ENCODE data around the gene HSBP1L1. TPM values are rescaled to one million over a fixed set of nuclear protein-coding genes. Genes with fewer than 3 reads are reported as not detected.
A peak's percentile ranks its signal among the peaks of the same experiment; 100 is the strongest.

Gene HSBP1L1
- total and polyA plus RNA-seq, 2 of the 13 experiments (the other 11 are each of a cell fraction or from before 2014, with no cell fraction given): 22.6 to 45.1 TPM

DNA sequence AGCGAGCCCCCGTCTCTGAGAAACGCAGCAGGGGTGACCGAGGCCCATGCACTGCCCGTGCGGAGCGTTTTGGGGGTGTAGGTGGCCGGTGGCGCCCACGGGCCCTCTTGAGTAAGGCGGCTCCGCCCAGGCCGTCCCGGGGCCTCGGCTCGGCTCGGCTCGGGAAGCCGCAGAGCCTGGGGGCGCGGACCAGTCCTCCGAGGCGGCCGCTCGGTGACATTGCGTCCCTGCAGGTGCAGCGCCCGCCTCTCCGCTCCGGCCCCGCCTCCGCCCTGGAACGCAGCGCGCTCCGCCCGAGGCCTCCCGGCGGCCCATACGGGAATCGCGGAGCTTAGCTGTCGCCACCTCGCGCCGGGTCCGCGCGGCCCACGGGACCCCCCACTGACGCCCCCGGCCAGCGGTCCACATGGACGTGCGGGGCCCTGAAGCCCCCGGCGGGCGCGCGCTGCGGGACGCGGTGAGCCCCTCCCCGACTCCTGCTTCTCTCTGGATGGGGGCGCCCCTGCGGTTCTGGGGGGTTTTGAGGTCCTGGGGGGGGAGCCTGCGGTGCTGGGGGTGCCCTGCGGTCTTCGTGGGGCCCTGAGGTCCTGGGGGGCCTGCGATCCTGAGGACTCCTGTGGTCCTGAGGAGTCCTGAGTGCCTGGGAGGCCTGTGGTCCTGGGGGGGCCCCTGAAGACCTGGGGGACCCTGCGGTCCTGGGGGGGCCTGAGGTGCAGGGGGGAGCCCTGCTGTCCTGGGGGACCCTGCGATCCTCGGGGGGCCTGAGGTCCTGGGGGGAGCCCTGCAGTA lies at the start of gene HSBP1L1 (continued):
- TF ChIP-seq, protein P1, sequence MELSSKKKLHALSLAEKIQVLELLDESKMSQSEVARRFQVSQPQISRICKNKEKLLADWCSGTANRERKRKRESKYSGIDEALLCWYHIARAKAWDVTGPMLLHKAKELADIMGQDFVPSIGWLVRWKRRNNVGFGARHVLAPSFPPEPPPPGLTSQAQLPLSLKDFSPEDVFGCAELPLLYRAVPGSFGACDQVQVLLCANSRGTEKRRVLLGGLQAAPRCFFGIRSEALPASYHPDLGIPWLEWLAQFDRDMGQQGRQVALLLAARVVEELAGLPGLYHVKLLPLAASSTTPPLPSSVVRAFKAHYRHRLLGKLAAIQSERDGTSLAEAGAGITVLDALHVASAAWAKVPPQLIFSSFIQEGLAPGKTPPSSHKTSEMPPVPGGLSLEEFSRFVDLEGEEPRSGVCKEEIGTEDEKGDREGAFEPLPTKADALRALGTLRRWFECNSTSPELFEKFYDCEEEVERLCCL (CRISPR knock-in tag; IDR thresholded peaks at IDR 0.05; ENCODE audit: borderline replicate concordance): no peak

DNA sequence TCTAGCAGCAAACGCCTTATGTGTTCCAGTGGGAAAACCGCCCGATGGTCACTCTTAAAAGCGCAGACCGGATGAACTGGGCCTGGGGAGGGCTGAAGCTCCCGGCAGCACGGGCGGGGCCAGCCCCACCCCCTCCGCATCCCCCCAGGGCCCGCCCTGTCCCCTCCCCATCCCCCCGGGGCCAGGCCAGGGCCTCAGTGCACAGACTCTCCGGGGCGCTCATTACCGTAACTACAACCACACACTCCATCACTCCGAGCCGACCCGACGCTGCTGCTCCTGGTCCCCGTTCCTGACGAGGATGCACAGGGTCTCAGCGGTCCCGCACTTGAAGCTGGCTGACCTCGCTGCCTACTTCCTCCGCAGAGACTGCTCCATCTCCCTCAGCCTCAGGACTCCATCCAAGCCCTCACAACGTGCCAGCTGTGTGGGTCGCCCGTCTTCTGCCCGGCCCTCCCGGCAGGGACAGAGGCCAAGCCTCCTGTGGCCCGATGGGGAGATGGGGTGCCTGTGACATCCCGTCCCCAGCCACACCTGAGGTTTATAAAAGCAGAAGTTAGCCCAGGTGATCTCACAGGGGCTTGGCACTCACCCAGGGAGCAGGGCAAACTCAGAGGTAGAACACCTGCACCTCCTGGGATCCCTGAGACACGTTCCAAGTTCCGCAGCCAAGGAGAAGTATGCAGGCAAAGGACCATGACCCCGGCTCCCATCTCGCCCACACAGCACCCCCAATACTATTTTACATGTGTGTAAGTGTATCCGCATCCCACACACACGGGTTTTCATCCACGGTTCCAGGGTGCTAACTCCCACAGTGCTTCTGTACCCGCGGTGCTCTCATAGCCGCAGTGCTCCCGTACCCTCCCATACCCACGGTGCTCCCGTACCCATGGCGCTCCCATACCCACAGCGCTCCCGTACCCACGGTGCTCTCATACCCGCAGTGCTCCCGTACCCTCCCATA lies 49.0 kb upstream of the HSBP1L1 start:
- Histone ChIP-seq H4K20me1 (ENCODE audit: insufficient read depth, low read length) (peaks cover 28% of the 10 kb centered on the region; the same call in 1 of the 2 replicates), H3K4me3 (replicated peaks in 1 of 3; ENCODE audit: insufficient read depth in 1 of 3, low read depth in 2 of 3, low read length in 3 of 3) (no peak overlapping the region), H3K9me3 (ENCODE audit: low read length) (no peaks in the 10 kb centered on the region), H3K36me3 (replicated peaks in 1 of 2; ENCODE audit: control insufficient read depth in 1 of 2, insufficient read depth in 2 of 2, low read length in 2 of 2) (peaks cover 14 to 45% of the 10 kb centered on the region in 2 experiments; a peak in 4 of 5 replicates), H3K9ac (ENCODE audit: insufficient read depth, low read depth, low read length) (no peak overlapping the region), H3K4me2 (ENCODE audit: low read depth, low read length) (no peak overlapping the region), H3K79me2 (ENCODE audit: insufficient read depth, low read length) (peaks cover 4% of the 10 kb centered on the region), H3K4me1 (ENCODE audit: insufficient read depth, low read length) (no peaks in the 10 kb centered on the region), H3K27ac (ENCODE audit: extremely low read length, insufficient read depth, low read length) (no peak overlapping the region), H3K27me3 (ENCODE audit: control insufficient read depth in 1 of 2, insufficient read depth in 2 of 2, low read length in 2 of 2) (no peaks in the 10 kb centered on the region), H2AFZ (ENCODE audit: low read length) (no peak overlapping the region)
- 93% methylated on average over 40 of the region's 50 CpGs for WGBS (ENCODE audit: low lambda C conversion rate)
- ChIA-PET CTCF (ENCODE audit: low intra/inter-chr PET ratio, low total read pairs) (no interaction called here), POLR2A (no interaction called here)
- in situ Hi-C loops (cut with HindIII; ENCODE audit: extremely low pct_ligation_motif_present, low pct_unique_long_range_greater_than_20kb) (no loop called here), intact Hi-C loops (cut with micrococcal nuclease; ENCODE audit: unreplicated experiment) (no loop called here)
- BruUV-seq (replicated peaks): no TSS peak
- no peak for FAIRE-seq
- ATAC-seq: no peak
- no peak for DNase-seq (ENCODE audit: low spot score)
- TF ChIP-seq AGO2 (optimal IDR thresholded peaks at IDR 0.05; ENCODE audit: low read depth, low read length) (peak; percentile 21), KLF13 (CRISPR knock-in tag; IDR thresholded peaks at IDR 0.05) (no peak), HNRNPL (IDR thresholded peaks at IDR 0.05; ENCODE audit: low read depth, low read length) (0 out of 2 replicates have a peak, but pooled peaks have one; percentile 34)

Data from HepG2 (cell line).